CD4-positive, alpha-beta T cell (primary cell): ENCODE results near the gene CNTF. TPM values are rescaled to one million over a fixed set of nuclear protein-coding genes. Genes with fewer than 3 reads are reported as not detected.
A peak's percentile ranks its signal among the peaks of the same experiment; 100 is the strongest.

Experiments used
- ATAC-seq: fragments of 200-7000 bp; cut with Tn5 transposase; one replicate; pipeline ENCODE4 v1.10.0; 2022; ENCODE audit warnings: mild to moderate bottlenecking; ENCODE audit not compliant: poor library complexity
- CTCF ChIA-PET: fragments of 350-600 bp; sonication (Branson Sonifier 250); formaldehyde crosslinking; loops from one replicate; lab custom pipeline; 2021; ENCODE audit warnings: antibody characterized with exemption, inconsistent platforms; lab: Charles Lee
- POLR2A ChIA-PET: fragments of 350-600 bp; sonication (Branson Sonifier 250); formaldehyde crosslinking; loops from one replicate; lab custom pipeline; 2021; ENCODE audit warnings: antibody characterized with exemption, inconsistent platforms; lab: Charles Lee
- DNase-seq, 14 experiments: peaks; one replicate each; pipeline ENCODE4 v3.0.0-alpha.2; 2013 to 2020; ENCODE audit warnings: mixed read lengths in 2 of 14
- H3K27ac ChIP-seq, 2 donors: one replicate each; pipeline versions ENCODE4 v1.5.1 to v1.7.0; 2013; ENCODE audit warnings: low read length in 2 of 2, low read depth in 1 of 2, mild to moderate bottlenecking in 1 of 2
- H3K27me3 ChIP-seq, 2 experiments: 1 replicate in 1 of 2; 2 replicates in 1 of 2; pipeline versions ENCODE4 v1.6.1 to v1.7.0; 2013; ENCODE audit warnings: low read length in 2 of 2, control low read depth in 1 of 2, mild to moderate bottlenecking in 1 of 2, moderate library complexity in 1 of 2; ENCODE audit not compliant: insufficient read depth in 2 of 2, control insufficient read depth in 1 of 2
- H3K36me3 ChIP-seq: one replicate; pipeline ENCODE4 v1.6.1; 2013; ENCODE audit warnings: low read length, control low read depth; ENCODE audit not compliant: insufficient read depth
- H3K4me1 ChIP-seq: one replicate; pipeline ENCODE4 v1.6.1; 2013; ENCODE audit warnings: low read length, control low read depth; ENCODE audit not compliant: insufficient read depth
- H3K4me3 ChIP-seq: one replicate; pipeline ENCODE4 v1.5.1; 2013; ENCODE audit warnings: mild to moderate bottlenecking, low read length, moderate library complexity
- H3K9me3 ChIP-seq, 2 experiments: 1 replicate in 1 of 2; 2 replicates in 1 of 2; pipeline versions ENCODE4 v1.6.1 to v1.7.0; 2013; ENCODE audit warnings: low read length in 2 of 2, mild to moderate bottlenecking in 2 of 2, control low read depth in 1 of 2, moderate library complexity in 1 of 2; ENCODE audit not compliant: control insufficient read depth in 1 of 2, insufficient read depth in 1 of 2
- H3K27ac Mint-ChIP-seq: one replicate; pipeline ENCODE4 v1.8.0; 2020; ENCODE audit warnings: mixed read lengths
- H3K27me3 Mint-ChIP-seq: one replicate; pipeline ENCODE4 v1.8.0; 2021; ENCODE audit warnings: mixed read lengths
- H3K36me3 Mint-ChIP-seq: one replicate; pipeline ENCODE4 v1.8.0; 2021; ENCODE audit warnings: low read depth, mixed read lengths
- H3K4me1 Mint-ChIP-seq: one replicate; pipeline ENCODE4 v1.8.0; 2021; ENCODE audit warnings: low read depth, mixed read lengths
- H3K4me3 Mint-ChIP-seq: one replicate; pipeline ENCODE4 v1.8.0; 2020; ENCODE audit warnings: mild to moderate bottlenecking, mixed read lengths
- H3K9me3 Mint-ChIP-seq: one replicate; pipeline ENCODE4 v1.8.0; 2020; ENCODE audit warnings: mixed read lengths
- CTCF ChIP-seq: fragments of 200-600 bp; IDR thresholded peaks from one replicate; pipeline ENCODE4 v1.8.0; 2022; ENCODE audit warnings: antibody characterized with exemption, mild to moderate bottlenecking
- intact Hi-C, 2 experiments: fragments of 100-400 bp; cut with DNase I in 1 of 2; cut with micrococcal nuclease in 1 of 2; formaldehyde crosslinking; loops; one replicate each; pipeline versions ENCODE4 v1.15.1 to v1.9.0; 2023 to 2025; cut with DNase I, micrococcal nuclease
- total RNA-seq, 174 experiments: library from RNA in 2 of 174; stranded (reverse) in 2 of 174; gene quantifications; one replicate each; pipeline ENCODE4 v1.2.3 and lab custom pipeline; 2021 to 2026

Gene CNTF
- total RNA-seq, 2 experiments from 2014 or later = 3.1 to 3.9 TPM

GRCh38 chr11:58578635-58579191 lies 43.8 kb upstream of the CNTF start, which contains the start of gene ZFP91:
ZFP91 (plus strand) TSS chr11:58579063; CDS start chr11:58579282, 219 bp downstream.
- H3K27me3 Mint-ChIP-seq = no peaks in the 10 kb centered on the region
- peak within 1 kb of the TSS; percentile 99 for H3K27ac Mint-ChIP-seq
- TF ChIP-seq CTCF = no peak
- H3K27ac ChIP-seq = peak within 1 kb of the TSS; percentile 100
- no peaks in the 10 kb centered on the region for H3K9me3 ChIP-seq
- no peaks in the 10 kb centered on the region for H3K27me3 ChIP-seq
- intact Hi-C loops = loop anchor here (1.0 to 10.0 kb wide), 15 partner anchors 10 to 1254 kb away; partner anchors contain the start of genes FAM111A (in 2 of the 2), CNTF (in 1 of the 2), MED19 (in 1 of the 2) and OSBP (in 1 of the 2)
- peak within 1 kb of the TSS; percentile 87 for H3K4me3 ChIP-seq
- peaks cover 25% of the 10 kb centered on the region for H3K4me1 ChIP-seq
- H3K9me3 Mint-ChIP-seq = no peaks in the 10 kb centered on the region
- H3K4me1 Mint-ChIP-seq = peaks cover 78% of the 10 kb centered on the region
- H3K4me3 Mint-ChIP-seq = peak within 1 kb of the TSS; percentile 99
- H3K36me3 ChIP-seq = no peaks in the 10 kb centered on the region
- CTCF ChIA-PET = interaction anchor here (0.7 to 5.8 kb wide), 3 partner anchors 11 to 55 kb away, joined by 3 to 53 read pairs (median 5); no protein-coding TSS in a partner anchor
- POLR2A ChIA-PET = interaction anchor here (0.6 to 6.5 kb wide), 15 partner anchors 12 to 1253 kb away, joined by 3 to 108 read pairs (median 7); partner anchors contain the start of genes OSBP, SELENOH and ZDHHC5
- H3K36me3 Mint-ChIP-seq = peaks cover 47% of the 10 kb centered on the region
- ATAC-seq (peak; percentile 54), DNase-seq (peak; percentile 93 to 99 (median 96))

- Mint-ChIP-seq H3K4me1 (peaks cover 76% of the 10 kb centered on the region), H3K27me3 (no peaks in the 10 kb centered on the region), H3K4me3 (peak overlapping the region; percentile 99), H3K9me3 (no peaks in the 10 kb centered on the region), H3K36me3 (peaks cover 48% of the 10 kb centered on the region), H3K27ac (peak overlapping the region; percentile 99)
- Histone ChIP-seq H3K4me1 (peaks cover 22% of the 10 kb centered on the region), H3K27me3 (no peaks in the 10 kb centered on the region), H3K4me3 (peak overlapping the region; percentile 87), H3K36me3 (no peaks in the 10 kb centered on the region), H3K27ac (peak overlapping the region; percentile 90 to 99), H3K9me3 (no peaks in the 10 kb centered on the region)
- DNase-seq (peak; percentile 87 to 97 (median 91)), ATAC-seq (peak; percentile 37)
- ChIA-PET CTCF (interaction anchor here (0.7 to 5.8 kb wide), 5 partner anchors 10 to 56 kb away, joined by 3 to 53 read pairs (median 5); no protein-coding TSS in a partner anchor), POLR2A (interaction anchor here (0.6 to 6.5 kb wide), 5 partner anchors 13 to 1065 kb away, joined by 3 to 108 read pairs (median 7); no protein-coding TSS in a partner anchor)
- intact Hi-C loops = loop anchor here (1.0 to 10.0 kb wide), 16 partner anchors 11 to 1255 kb away; partner anchors contain the start of genes FAM111A (in 2 of the 2), MED19 (in 2 of the 2), TMX2 (in 2 of the 2) and TNKS1BP1 (in 2 of the 2)
- TF ChIP-seq CTCF = peak; percentile 81
Measured at GRCh38 chr11:58579192-58580129, 43.0 kb upstream of the CNTF start.

DNA sequence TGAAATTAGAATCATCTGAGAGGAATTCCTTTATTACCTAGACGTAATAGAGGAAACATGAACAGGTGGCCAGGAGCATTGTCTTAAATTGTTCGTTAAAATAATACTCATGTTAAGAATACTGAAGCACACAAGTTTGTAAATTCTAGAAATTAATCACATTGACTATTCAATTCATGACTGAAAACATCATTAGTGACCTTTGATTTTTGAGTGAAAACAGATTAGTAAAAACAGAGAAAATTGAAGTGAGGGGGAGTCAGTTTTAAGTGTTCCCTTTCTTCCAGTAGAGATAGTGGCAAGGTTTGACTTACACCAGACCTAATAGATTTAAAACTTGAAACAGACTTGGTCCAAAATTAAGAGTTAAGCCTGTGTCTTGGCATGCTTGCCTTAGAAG lies 42.2 kb upstream of the CNTF start:
- Histone ChIP-seq H3K4me3 (peak overlapping the region; percentile 87), H3K27ac (peak overlapping the region in 1 of 2 donors; percentile 99), H3K4me1 (peaks cover 22% of the 10 kb centered on the region), H3K9me3 (no peaks in the 10 kb centered on the region), H3K36me3 (no peaks in the 10 kb centered on the region), H3K27me3 (no peaks in the 10 kb centered on the region)
- peak overlapping the region; percentile 99 for H3K4me3 Mint-ChIP-seq
- ChIA-PET POLR2A (interaction anchor here (2.5 to 6.5 kb wide), 3 partner anchors 14 to 57 kb away, joined by 7 to 108 read pairs (median 60); no protein-coding TSS in a partner anchor), CTCF (interaction anchor here (1.7 to 5.8 kb wide), 3 partner anchors 10 to 15 kb away, joined by 4 to 53 read pairs (median 7); no protein-coding TSS in a partner anchor)
- peaks cover 67% of the 10 kb centered on the region for H3K4me1 Mint-ChIP-seq
- intact Hi-C loops = loop anchor here in 1 of 2 experiments (10.0 kb wide), 2 partner anchors 866 to 1256 kb away; partner anchors contain the start of genes MED19, TMX2 and TNKS1BP1
- H3K36me3 Mint-ChIP-seq = peaks cover 52% of the 10 kb centered on the region
- H3K27ac Mint-ChIP-seq = peak overlapping the region; percentile 99
- DNase-seq (no peak), ATAC-seq (no peak)
- no peaks in the 10 kb centered on the region for H3K9me3 Mint-ChIP-seq
- H3K27me3 Mint-ChIP-seq = no peaks in the 10 kb centered on the region
- TF ChIP-seq CTCF = no peak
